ENCODE measurements around the gene DSTYK.

DNA sequence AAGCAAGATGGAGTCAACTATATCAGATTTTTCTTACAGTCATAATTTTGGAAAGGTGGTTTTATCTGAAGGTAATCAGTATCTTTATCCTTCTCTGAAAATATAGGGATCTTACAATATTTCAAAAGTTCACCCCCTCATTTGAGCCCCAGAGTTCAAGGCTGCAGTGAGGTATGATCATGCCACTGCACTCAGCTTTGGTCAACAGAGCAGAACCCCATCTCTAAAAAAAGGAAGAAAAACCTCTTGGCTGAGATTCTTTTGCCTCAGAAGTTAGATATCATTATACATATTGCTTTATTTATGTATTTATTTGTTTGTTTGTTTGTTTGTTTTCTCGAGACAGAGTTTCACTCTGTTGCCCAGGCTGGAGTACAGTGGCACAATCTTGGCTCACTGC, 78.2 kb downstream of the DSTYK start:
- TF ChIP-seq, protein P1, sequence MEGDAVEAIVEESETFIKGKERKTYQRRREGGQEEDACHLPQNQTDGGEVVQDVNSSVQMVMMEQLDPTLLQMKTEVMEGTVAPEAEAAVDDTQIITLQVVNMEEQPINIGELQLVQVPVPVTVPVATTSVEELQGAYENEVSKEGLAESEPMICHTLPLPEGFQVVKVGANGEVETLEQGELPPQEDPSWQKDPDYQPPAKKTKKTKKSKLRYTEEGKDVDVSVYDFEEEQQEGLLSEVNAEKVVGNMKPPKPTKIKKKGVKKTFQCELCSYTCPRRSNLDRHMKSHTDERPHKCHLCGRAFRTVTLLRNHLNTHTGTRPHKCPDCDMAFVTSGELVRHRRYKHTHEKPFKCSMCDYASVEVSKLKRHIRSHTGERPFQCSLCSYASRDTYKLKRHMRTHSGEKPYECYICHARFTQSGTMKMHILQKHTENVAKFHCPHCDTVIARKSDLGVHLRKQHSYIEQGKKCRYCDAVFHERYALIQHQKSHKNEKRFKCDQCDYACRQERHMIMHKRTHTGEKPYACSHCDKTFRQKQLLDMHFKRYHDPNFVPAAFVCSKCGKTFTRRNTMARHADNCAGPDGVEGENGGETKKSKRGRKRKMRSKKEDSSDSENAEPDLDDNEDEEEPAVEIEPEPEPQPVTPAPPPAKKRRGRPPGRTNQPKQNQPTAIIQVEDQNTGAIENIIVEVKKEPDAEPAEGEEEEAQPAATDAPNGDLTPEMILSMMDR (IDR thresholded peaks at IDR 0.05; ENCODE audit: low read length): no peak
- TF ChIP-seq EZH2phosphoT487 (IDR thresholded peaks at IDR 0.05; ENCODE audit: low read length) (no peak), EZH2 (optimal IDR thresholded peaks at IDR 0.05; ENCODE audit: low read depth, low read length) (no peak)

Measured in MM.1S (cell line).